SK-N-MC (cell line): ENCODE data around the gene INTS15.

Experiments used
- DNase-seq: peaks from one replicate; pipeline ENCODE4 v3.0.0-alpha.2; 2011; ENCODE audit warnings: low read depth, low spot score
- H3K27ac ChIP-seq: fragments of 200-600 bp; sonication (generic); 2 replicates; pipeline ENCODE4 v1.5.1; 2016; ENCODE audit warnings: mixed run types
- H3K36me3 ChIP-seq: fragments of 200-600 bp; sonication (generic); 2 replicates; pipeline ENCODE4 v1.6.1; 2017; ENCODE audit warnings: antibody characterized with exemption, low read length, mixed read lengths; ENCODE audit not compliant: insufficient read depth
- H3K4me3 ChIP-seq: fragments of 200-600 bp; sonication (generic); 2 replicates; pipeline ENCODE4 v1.5.1; 2016
- H3K9ac ChIP-seq: fragments of 200-600 bp; sonication (generic); 2 replicates; pipeline ENCODE4 v1.8.0; 2017; ENCODE audit warnings: mixed run types, mixed read lengths; ENCODE audit not compliant: insufficient read length
- H3K9me3 ChIP-seq: fragments of 200-600 bp; sonication (generic); 2 replicates; pipeline ENCODE4 v1.6.1; 2017; ENCODE audit warnings: low read depth, mild to moderate bottlenecking, antibody characterized with exemption, low read length, moderate library complexity, mixed read lengths
- EZH2 ChIP-seq: fragments of 200-600 bp; sonication (generic); IDR thresholded peaks from one replicate; pipeline ENCODE4 v1.6.1; 2017; ENCODE audit warnings: antibody characterized with exemption
- FOXP2 ChIP-seq: optimal IDR thresholded peaks from 2 replicates; pipeline ENCODE3; 2011; ENCODE audit warnings: mild to moderate bottlenecking, moderate library complexity; ENCODE audit not compliant: insufficient read depth; ENCODE audit errors: extremely low read length, control extremely low read depth
- POLR2AphosphoS5 ChIP-seq: IDR thresholded peaks from 2 replicates; pipeline ENCODE4 v1.6.1; 2012; ENCODE audit warnings: mild to moderate bottlenecking, low read depth, low read length, borderline replicate concordance

INTS15 gene

GRCh38 chr7:6589829-6590644 lies at the start of gene INTS15:
TSS of gene INTS15 (plus strand) at chr7:6590021. CDS start at chr7:6590284, 263 bp downstream.
- H3K27ac ChIP-seq, result no peak within 1 kb of the TSS
- peaks cover 18% of the 10 kb centered on the region; the same call in 1 of the 2 replicates for H3K36me3 ChIP-seq
- peak; percentile 16 for TF ChIP-seq POLR2AphosphoS5
- TF ChIP-seq FOXP2, result no peak
- no peak for TF ChIP-seq EZH2

GRCh38 chr7:6542368-6542767 lies 47.5 kb upstream of the INTS15 start:
- Histone ChIP-seq H3K4me3 (no peak overlapping the region), H3K9me3 (no peaks in the 10 kb centered on the region), H3K27ac (no peak overlapping the region), H3K9ac (no peak overlapping the region), H3K36me3 (no peaks in the 10 kb centered on the region)
- no peak for TF ChIP-seq POLR2AphosphoS5
- TF ChIP-seq FOXP2, result no peak
- no peak for TF ChIP-seq EZH2
- no peak for DNase-seq

More at GRCh38 chr7:6589829-6590644, at the start of gene INTS15:
- no peak for DNase-seq
- Histone ChIP-seq H3K4me3 (peak within 1 kb of the TSS; percentile 96), H3K9ac (peak within 1 kb of the TSS; percentile 88), H3K9me3 (no peaks in the 10 kb centered on the region)

- no peak overlapping the region for H3K4me3 ChIP-seq
- no peak overlapping the region for H3K9ac ChIP-seq
- no peak for TF ChIP-seq POLR2AphosphoS5
- DNase-seq, result no peak
- H3K36me3 ChIP-seq, result no peaks in the 10 kb centered on the region
- no peak overlapping the region for H3K27ac ChIP-seq
- no peaks in the 10 kb centered on the region for H3K9me3 ChIP-seq
Observed at GRCh38 chr7:6545398-6546126, 44.3 kb upstream of the INTS15 start.

- no peak for TF ChIP-seq EZH2
- TF ChIP-seq POLR2AphosphoS5, result no peak
- no peak for TF ChIP-seq FOXP2
- no peak overlapping the region for H3K4me3 ChIP-seq
- H3K9me3 ChIP-seq, result no peaks in the 10 kb centered on the region
- no peak overlapping the region for H3K9ac ChIP-seq
- no peaks in the 10 kb centered on the region for H3K36me3 ChIP-seq
- no peak for DNase-seq
- no peak overlapping the region for H3K27ac ChIP-seq
Observed at GRCh38 chr7:6546498-6547251, 43.1 kb upstream of the INTS15 start.

GRCh38 chr7:6547400-6547799 lies 42.4 kb upstream of the INTS15 start:
- DNase-seq, result no peak
- TF ChIP-seq EZH2 (no peak), FOXP2 (no peak), POLR2AphosphoS5 (no peak)
- Histone ChIP-seq H3K9me3 (no peaks in the 10 kb centered on the region), H3K36me3 (no peaks in the 10 kb centered on the region), H3K4me3 (no peak overlapping the region), H3K9ac (no peak overlapping the region), H3K27ac (no peak overlapping the region)

- TF ChIP-seq EZH2 (no peak), FOXP2 (no peak), POLR2AphosphoS5 (no peak)
- Histone ChIP-seq H3K9me3 (no peaks in the 10 kb centered on the region), H3K9ac (no peak within 1 kb of the TSS), H3K36me3 (no peaks in the 10 kb centered on the region), H3K4me3 (no peak within 1 kb of the TSS), H3K27ac (no peak within 1 kb of the TSS)
- no peak for DNase-seq
Observed at GRCh38 chr7:6551016-6551511, 38.8 kb upstream of the INTS15 start, which contains the start of gene GRID2IP. TSS of gene GRID2IP (minus strand) at chr7:6551461. CDS start at chr7:6551436, 25 bp downstream.

- Histone ChIP-seq H3K36me3 (no peaks in the 10 kb centered on the region), H3K27ac (no peak overlapping the region), H3K9ac (no peak overlapping the region), H3K4me3 (no peak overlapping the region), H3K9me3 (no peaks in the 10 kb centered on the region)
- DNase-seq, result no peak
- TF ChIP-seq EZH2 (no peak), FOXP2 (no peak), POLR2AphosphoS5 (no peak)
Observed at GRCh38 chr7:6553448-6554044, 36.3 kb upstream of the INTS15 start.
